DND-41 (cell line): Measurements from ENCODE around the gene AGO3.

Experiments used
- ATAC-seq: fragments of 200-7000 bp; cut with Tn5 transposase; 3 replicates; pipeline ENCODE4 v1.9.1; 2021; ENCODE audit warnings: low read depth; ENCODE audit not compliant: insufficient read depth
- DNase-seq: peaks from one replicate; pipeline ENCODE4 v3.0.0-alpha.2; 2020
- H2AFZ ChIP-seq: 2 replicates; pipeline ENCODE4 v1.6.0; 2012; ENCODE audit warnings: low read depth, low read length
- H3K27ac ChIP-seq: 2 replicates; pipeline ENCODE4 v1.5.1; 2012; ENCODE audit warnings: low read length, inconsistent platforms
- H3K27me3 ChIP-seq: fragments of 200-600 bp; sonication (generic); 2 replicates; pipeline ENCODE4 v1.6.0; 2012; ENCODE audit warnings: low read length, mild to moderate bottlenecking, inconsistent platforms; ENCODE audit not compliant: insufficient read depth, poor library complexity
- H3K36me3 ChIP-seq: 2 replicates; pipeline ENCODE4 v1.5.1; 2012; ENCODE audit warnings: low read length, inconsistent platforms; ENCODE audit not compliant: insufficient read depth
- H3K4me1 ChIP-seq: 2 replicates; pipeline ENCODE4 v1.5.1; 2012; ENCODE audit warnings: mild to moderate bottlenecking, low read length; ENCODE audit not compliant: insufficient read depth
- H3K4me2 ChIP-seq: 2 replicates; pipeline ENCODE4 v1.6.0; 2012; ENCODE audit warnings: mild to moderate bottlenecking, moderate library complexity, low read length, inconsistent platforms; ENCODE audit not compliant: insufficient read depth
- H3K4me3 ChIP-seq, 2 experiments: fragments of 200-600 bp in 1 of 2; shearing (Covaris generic) in 1 of 2; 2 replicates each; pipeline ENCODE4 v1.5.1; 2012 to 2016; ENCODE audit warnings: inconsistent platforms in 2 of 2, low read length in 2 of 2, mild to moderate bottlenecking in 2 of 2, low read depth in 1 of 2, moderate library complexity in 1 of 2
- H3K79me2 ChIP-seq: 2 replicates; pipeline ENCODE4 v1.6.0; 2012; ENCODE audit warnings: low read length, inconsistent platforms; ENCODE audit not compliant: insufficient read depth
- H3K9ac ChIP-seq: 2 replicates; pipeline ENCODE4 v1.6.0; 2012; ENCODE audit warnings: low read depth, mild to moderate bottlenecking, inconsistent platforms, low read length, moderate library complexity
- H3K9me3 ChIP-seq: 2 replicates; pipeline ENCODE4 v1.5.1; 2012; ENCODE audit warnings: low read length, moderate library complexity, mild to moderate bottlenecking, inconsistent platforms; ENCODE audit not compliant: insufficient read depth, severe bottlenecking
- H4K20me1 ChIP-seq: 2 replicates; pipeline ENCODE4 v1.6.0; 2012; ENCODE audit warnings: low read length; ENCODE audit not compliant: insufficient read depth
- CTCF ChIP-seq: IDR thresholded peaks from 2 replicates; pipeline ENCODE4 v1.5.1; 2012; ENCODE audit warnings: borderline replicate concordance, low read length, moderate library complexity, mild to moderate bottlenecking; ENCODE audit not compliant: poor library complexity, severe bottlenecking; ENCODE audit errors: extremely low read depth
- EZH2 ChIP-seq: IDR thresholded peaks from 3 replicates; pipeline ENCODE4 v1.6.1; 2012; ENCODE audit warnings: borderline replicate concordance, low read depth, mild to moderate bottlenecking, moderate library complexity, low read length, inconsistent platforms; ENCODE audit not compliant: severe bottlenecking

The AGO3 gene

DNA sequence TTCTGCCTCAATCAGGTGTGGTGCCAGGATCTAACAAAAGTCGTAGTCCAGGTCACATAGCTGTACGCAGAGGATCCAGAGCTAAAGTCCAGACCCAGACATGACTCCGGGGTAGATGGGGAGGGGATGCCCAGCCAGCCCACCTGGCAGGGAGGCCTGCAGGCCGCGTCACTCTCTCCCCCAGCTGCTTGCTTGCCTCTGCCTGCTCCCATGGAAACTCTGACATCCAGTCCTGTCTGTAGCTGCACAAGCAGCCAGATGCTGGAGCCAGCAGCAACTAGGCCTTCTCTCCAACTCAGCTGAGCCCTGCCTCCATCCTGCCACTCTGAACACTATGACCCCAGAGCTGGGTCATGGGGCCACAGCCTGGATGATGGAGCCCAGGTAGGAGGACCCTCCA, 186.0 kb downstream of the AGO3 start:
- no peak overlapping the region for H3K4me3 ChIP-seq
- H3K4me2 ChIP-seq = no peak overlapping the region
- DNase-seq = no peak
- H3K27me3 ChIP-seq = no peaks in the 10 kb centered on the region
- H3K79me2 ChIP-seq = no peaks in the 10 kb centered on the region
- no peak for TF ChIP-seq CTCF
- TF ChIP-seq EZH2 = no peak
- ATAC-seq = no peak
- no peak overlapping the region for H2AFZ ChIP-seq
- H3K9me3 ChIP-seq = no peaks in the 10 kb centered on the region
- H3K9ac ChIP-seq = no peak overlapping the region
- H3K36me3 ChIP-seq = no peaks in the 10 kb centered on the region
- no peak overlapping the region for H3K27ac ChIP-seq
- H4K20me1 ChIP-seq = no peaks in the 10 kb centered on the region
- no peaks in the 10 kb centered on the region for H3K4me1 ChIP-seq

- Histone ChIP-seq H3K9ac (no peak overlapping the region), H3K4me2 (no peak overlapping the region), H2AFZ (no peak overlapping the region), H3K9me3 (no peaks in the 10 kb centered on the region), H3K27ac (no peak overlapping the region), H3K4me3 (no peak overlapping the region), H4K20me1 (no peaks in the 10 kb centered on the region), H3K4me1 (no peaks in the 10 kb centered on the region), H3K79me2 (no peaks in the 10 kb centered on the region), H3K27me3 (no peaks in the 10 kb centered on the region), H3K36me3 (no peaks in the 10 kb centered on the region)
- DNase-seq = no peak
- no peak for ATAC-seq
- TF ChIP-seq CTCF = no peak
- TF ChIP-seq EZH2 = no peak
These were observed 187.7 kb downstream of the AGO3 start for GRCh38 chr1:36118447-36119204.

DNA sequence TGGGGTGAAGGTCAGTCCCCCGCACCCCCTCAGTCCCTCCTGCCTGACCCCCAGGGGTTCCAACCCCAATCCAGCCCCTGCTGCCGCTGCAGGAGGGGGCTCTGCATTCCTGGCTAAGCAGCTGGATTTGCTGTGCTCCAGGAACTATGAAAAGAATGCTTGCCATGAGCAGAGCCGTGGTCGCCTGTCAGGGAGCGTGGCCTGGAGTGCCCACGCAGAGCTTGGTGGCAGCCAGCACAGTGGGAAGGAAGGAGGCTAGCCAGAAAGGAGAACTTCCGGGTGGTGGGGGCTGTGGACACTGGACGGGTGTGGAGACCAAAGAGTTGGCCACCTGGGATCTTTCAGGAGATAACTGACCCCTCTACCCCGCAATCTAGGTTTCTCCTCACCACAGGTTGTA, 188.6 kb downstream of the AGO3 start:
- no peaks in the 10 kb centered on the region for H3K4me1 ChIP-seq
- TF ChIP-seq EZH2 = no peak
- TF ChIP-seq CTCF = no peak
- H3K36me3 ChIP-seq = no peaks in the 10 kb centered on the region
- H3K4me3 ChIP-seq = no peak overlapping the region
- no peaks in the 10 kb centered on the region for H3K79me2 ChIP-seq
- no peak overlapping the region for H3K4me2 ChIP-seq
- H4K20me1 ChIP-seq = no peaks in the 10 kb centered on the region
- no peak overlapping the region for H3K27ac ChIP-seq
- no peaks in the 10 kb centered on the region for H3K27me3 ChIP-seq
- no peaks in the 10 kb centered on the region for H3K9me3 ChIP-seq
- ATAC-seq (no peak), DNase-seq (no peak)
- no peak overlapping the region for H3K9ac ChIP-seq
- no peak overlapping the region for H2AFZ ChIP-seq
